GM23338 (cell line): ENCODE results near the gene RPS26. TPM values are rescaled to one million over a fixed set of nuclear protein-coding genes. Genes with fewer than 3 reads are reported as not detected.

Source experiments
- ATAC-seq: fragments of 200-7000 bp; cut with Tn5 transposase; 3 replicates; pipeline ENCODE4 v1.9.1; 2020
- DNase-seq: peaks from one replicate; pipeline ENCODE4 v3.0.0-alpha.2; 2015; ENCODE audit warnings: low spot score
- H2AFZ ChIP-seq: fragments of 200-600 bp; sonication (generic); 2 replicates; pipeline ENCODE4 v1.8.0; 2016; ENCODE audit warnings: antibody characterized with exemption, mild to moderate bottlenecking, moderate library complexity
- H3F3A ChIP-seq: fragments of 200-600 bp; sonication (generic); replicated peaks from 2 replicates; pipeline ENCODE4 v1.8.0; 2017; ENCODE audit warnings: antibody characterized with exemption, mixed run types, low read depth
- H3K27ac ChIP-seq: fragments of 200-600 bp; sonication (generic); 2 replicates; pipeline ENCODE4 v1.6.1; 2016; ENCODE audit warnings: low read depth
- H3K27me3 ChIP-seq: fragments of 200-600 bp; sonication (generic); 2 replicates; pipeline ENCODE4 v1.8.0; 2016; ENCODE audit warnings: mild to moderate bottlenecking, mixed run types, moderate library complexity; ENCODE audit not compliant: insufficient read depth
- H3K36me3 ChIP-seq: fragments of 200-600 bp; sonication (generic); 2 replicates; pipeline ENCODE4 v1.8.0; 2016; ENCODE audit warnings: mild to moderate bottlenecking; ENCODE audit not compliant: insufficient read depth
- H3K4me1 ChIP-seq: fragments of 200-600 bp; sonication (generic); 2 replicates; pipeline ENCODE4 v1.8.0; 2016; ENCODE audit warnings: mild to moderate bottlenecking, moderate library complexity; ENCODE audit not compliant: insufficient read depth
- H3K4me2 ChIP-seq: fragments of 200-600 bp; sonication (generic); 2 replicates; pipeline ENCODE4 v1.7.1; 2017; ENCODE audit warnings: mixed run types
- H3K4me3 ChIP-seq: fragments of 200-600 bp; sonication (generic); 2 replicates; pipeline ENCODE4 v1.6.1; 2016; ENCODE audit warnings: mixed run types
- H3K79me2 ChIP-seq: fragments of 200-600 bp; sonication (generic); replicated peaks from 2 replicates; pipeline ENCODE4 v1.8.0; 2017; ENCODE audit warnings: mild to moderate bottlenecking; ENCODE audit not compliant: insufficient read depth
- H3K9me2 ChIP-seq: fragments of 200-600 bp; sonication (generic); 2 replicates; pipeline ENCODE4 v1.8.0; 2017; ENCODE audit not compliant: insufficient read depth
- H4K20me1 ChIP-seq: fragments of 200-600 bp; sonication (generic); replicated peaks from 2 replicates; pipeline ENCODE4 v1.8.0; 2017; ENCODE audit warnings: mild to moderate bottlenecking; ENCODE audit not compliant: insufficient read depth
- H3K27ac Mint-ChIP-seq: 2 replicates; pipeline ENCODE4 v1.8.0; 2020; ENCODE audit warnings: inconsistent platforms, mild to moderate bottlenecking, moderate library complexity, mixed read lengths
- H3K27me3 Mint-ChIP-seq: 3 replicates; pipeline ENCODE4 v1.8.0; 2022; ENCODE audit warnings: low read depth, mild to moderate bottlenecking, moderate library complexity, mixed read lengths, inconsistent platforms; ENCODE audit not compliant: insufficient read depth, poor library complexity
- H3K36me3 Mint-ChIP-seq: 3 replicates; pipeline ENCODE4 v1.8.0; 2021; ENCODE audit warnings: low read depth, mild to moderate bottlenecking, inconsistent platforms, moderate library complexity, mixed read lengths
- H3K4me1 Mint-ChIP-seq: 3 replicates; pipeline ENCODE4 v1.8.0; 2020; ENCODE audit warnings: mild to moderate bottlenecking, inconsistent platforms, mixed read lengths
- H3K4me3 Mint-ChIP-seq: 3 replicates; pipeline ENCODE4 v1.8.0; 2021; ENCODE audit warnings: moderate library complexity, mild to moderate bottlenecking, inconsistent platforms, mixed read lengths
- H3K9me3 Mint-ChIP-seq: 3 replicates; pipeline ENCODE4 v1.8.0; 2020; ENCODE audit warnings: moderate library complexity, mild to moderate bottlenecking, inconsistent platforms, mixed read lengths
- CREB1 ChIP-seq: fragments of 250-450 bp; sonication (Bioruptor Pico); IDR thresholded peaks from 2 replicates; pipeline ENCODE4 v1.5.0; 2020; ENCODE audit warnings: low read depth, mild to moderate bottlenecking, moderate library complexity
- ETS1 ChIP-seq: IDR thresholded peaks from 2 replicates; pipeline ENCODE4 v1.6.1; 2016; ENCODE audit warnings: antibody characterized with exemption
- EZH2 ChIP-seq: fragments of 200-600 bp; sonication (generic); IDR thresholded peaks from one replicate; pipeline ENCODE4 v1.8.0; 2017; ENCODE audit warnings: antibody characterized with exemption, mild to moderate bottlenecking, low read depth; ENCODE audit not compliant: unreplicated experiment
- EZH2phosphoT487 ChIP-seq: fragments of 200-600 bp; sonication (generic); IDR thresholded peaks from one replicate; pipeline ENCODE4 v1.8.1; 2018; ENCODE audit warnings: antibody characterized with exemption; ENCODE audit not compliant: unreplicated experiment
- JUNB ChIP-seq: IDR thresholded peaks from one replicate; pipeline ENCODE4 v1.6.1; 2016; ENCODE audit warnings: antibody characterized with exemption; ENCODE audit not compliant: unreplicated experiment
- NANOG ChIP-seq: IDR thresholded peaks from 2 replicates; pipeline ENCODE4 v1.6.1; 2016; ENCODE audit warnings: antibody characterized with exemption, borderline replicate concordance
- POLR2AphosphoS5 ChIP-seq: IDR thresholded peaks from 2 replicates; pipeline ENCODE4 v1.6.1; 2016; ENCODE audit warnings: antibody characterized with exemption, low read depth
- STAT1 ChIP-seq: IDR thresholded peaks from one replicate; pipeline ENCODE4 v1.6.1; 2016; ENCODE audit warnings: antibody characterized with exemption; ENCODE audit not compliant: unreplicated experiment
- ZNF114 ChIP-seq: fragments of 250-450 bp; sonication (Bioruptor Pico); IDR thresholded peaks from 2 replicates; pipeline ENCODE4 v1.5.0; 2020; ENCODE audit warnings: mild to moderate bottlenecking, moderate library complexity
- ZNF331 ChIP-seq: fragments of 250-450 bp; sonication (Bioruptor Pico); IDR thresholded peaks from 2 replicates; pipeline ENCODE4 v1.5.0; 2020; ENCODE audit warnings: low read depth, mild to moderate bottlenecking, moderate library complexity
- ZNF462 ChIP-seq: fragments of 250-450 bp; sonication (Bioruptor Pico); IDR thresholded peaks from 2 replicates; pipeline ENCODE4 v1.5.0; 2020; ENCODE audit warnings: mild to moderate bottlenecking, moderate library complexity
- polyA plus RNA-seq: library from polyadenylated mRNA; unstranded; fragments of >200 nt; fragmentation: Nextera tagmentation; extraction: Ambion mirVana; gene quantifications from 2 replicates; pipeline ENCODE4 v1.2.1, GENCODE V29; 2016
- total RNA-seq: library from RNA; depleted of rRNA; stranded (reverse); fragments of >200 nt; shearing (Covaris generic); gene quantifications from 2 replicates; pipeline ENCODE4 v1.2.3, GENCODE V29; 2014
- TF ChIP-seq, protein P1 (sequence below), 2 experiments: fragments of 200-600 bp in 1 of 2; sonication (generic) in 1 of 2; conservative IDR thresholded peaks; 2 replicates each; pipeline versions ENCODE4 v1.5.1 to v1.6.1; 2016 to 2017; ENCODE audit warnings: antibody characterized with exemption in 2 of 2, low read depth in 2 of 2, mild to moderate bottlenecking in 2 of 2, moderate library complexity in 1 of 2
- TF ChIP-seq, protein P2 (sequence below): IDR thresholded peaks from one replicate; pipeline ENCODE4 v1.6.1; 2018; ENCODE audit warnings: antibody characterized with exemption; ENCODE audit not compliant: unreplicated experiment

Gene RPS26
- total and polyA plus RNA-seq, 2 experiments from 2014 or later: 655 to 772 TPM

- Histone ChIP-seq H3K79me2 (no peaks in the 10 kb centered on the region), H3K27me3 (no peaks in the 10 kb centered on the region), H3K9me2 (no peaks in the 10 kb centered on the region), H3K4me2 (no peak overlapping the region), H3K36me3 (peaks cover 2% of the 10 kb centered on the region), H2AFZ (no peak overlapping the region), H3K4me1 (no peaks in the 10 kb centered on the region), H3K27ac (no peak overlapping the region), H3F3A (no peaks in the 10 kb centered on the region; the same call in 1 of the 2 replicates), H3K4me3 (no peak overlapping the region), H4K20me1 (no peaks in the 10 kb centered on the region)
- Mint-ChIP-seq H3K4me1 (no peaks in the 10 kb centered on the region), H3K36me3 (peaks cover 69% of the 10 kb centered on the region), H3K9me3 (no peaks in the 10 kb centered on the region), H3K27me3 (peaks cover 8% of the 10 kb centered on the region), H3K4me3 (no peak overlapping the region), H3K27ac (no peak overlapping the region)
- no peak for TF ChIP-seq CREB1 (CRISPR knock-in tag)
- no peak for TF ChIP-seq EZH2phosphoT487
- TF ChIP-seq POLR2AphosphoS5: no peak
- TF ChIP-seq STAT1: no peak
- TF ChIP-seq, protein P1, sequence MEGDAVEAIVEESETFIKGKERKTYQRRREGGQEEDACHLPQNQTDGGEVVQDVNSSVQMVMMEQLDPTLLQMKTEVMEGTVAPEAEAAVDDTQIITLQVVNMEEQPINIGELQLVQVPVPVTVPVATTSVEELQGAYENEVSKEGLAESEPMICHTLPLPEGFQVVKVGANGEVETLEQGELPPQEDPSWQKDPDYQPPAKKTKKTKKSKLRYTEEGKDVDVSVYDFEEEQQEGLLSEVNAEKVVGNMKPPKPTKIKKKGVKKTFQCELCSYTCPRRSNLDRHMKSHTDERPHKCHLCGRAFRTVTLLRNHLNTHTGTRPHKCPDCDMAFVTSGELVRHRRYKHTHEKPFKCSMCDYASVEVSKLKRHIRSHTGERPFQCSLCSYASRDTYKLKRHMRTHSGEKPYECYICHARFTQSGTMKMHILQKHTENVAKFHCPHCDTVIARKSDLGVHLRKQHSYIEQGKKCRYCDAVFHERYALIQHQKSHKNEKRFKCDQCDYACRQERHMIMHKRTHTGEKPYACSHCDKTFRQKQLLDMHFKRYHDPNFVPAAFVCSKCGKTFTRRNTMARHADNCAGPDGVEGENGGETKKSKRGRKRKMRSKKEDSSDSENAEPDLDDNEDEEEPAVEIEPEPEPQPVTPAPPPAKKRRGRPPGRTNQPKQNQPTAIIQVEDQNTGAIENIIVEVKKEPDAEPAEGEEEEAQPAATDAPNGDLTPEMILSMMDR (conservative IDR thresholded peaks at IDR 0.05; ENCODE audit: low read depth in 2 of 2): no peak
- no peak for TF ChIP-seq ZNF114 (CRISPR knock-in tag)
- TF ChIP-seq ZNF331: no peak
- no peak for TF ChIP-seq ETS1
- TF ChIP-seq JUNB: no peak
- TF ChIP-seq ZNF462 (CRISPR knock-in tag): no peak
- TF ChIP-seq NANOG: no peak
- TF ChIP-seq EZH2: no peak
- TF ChIP-seq, protein P2, sequence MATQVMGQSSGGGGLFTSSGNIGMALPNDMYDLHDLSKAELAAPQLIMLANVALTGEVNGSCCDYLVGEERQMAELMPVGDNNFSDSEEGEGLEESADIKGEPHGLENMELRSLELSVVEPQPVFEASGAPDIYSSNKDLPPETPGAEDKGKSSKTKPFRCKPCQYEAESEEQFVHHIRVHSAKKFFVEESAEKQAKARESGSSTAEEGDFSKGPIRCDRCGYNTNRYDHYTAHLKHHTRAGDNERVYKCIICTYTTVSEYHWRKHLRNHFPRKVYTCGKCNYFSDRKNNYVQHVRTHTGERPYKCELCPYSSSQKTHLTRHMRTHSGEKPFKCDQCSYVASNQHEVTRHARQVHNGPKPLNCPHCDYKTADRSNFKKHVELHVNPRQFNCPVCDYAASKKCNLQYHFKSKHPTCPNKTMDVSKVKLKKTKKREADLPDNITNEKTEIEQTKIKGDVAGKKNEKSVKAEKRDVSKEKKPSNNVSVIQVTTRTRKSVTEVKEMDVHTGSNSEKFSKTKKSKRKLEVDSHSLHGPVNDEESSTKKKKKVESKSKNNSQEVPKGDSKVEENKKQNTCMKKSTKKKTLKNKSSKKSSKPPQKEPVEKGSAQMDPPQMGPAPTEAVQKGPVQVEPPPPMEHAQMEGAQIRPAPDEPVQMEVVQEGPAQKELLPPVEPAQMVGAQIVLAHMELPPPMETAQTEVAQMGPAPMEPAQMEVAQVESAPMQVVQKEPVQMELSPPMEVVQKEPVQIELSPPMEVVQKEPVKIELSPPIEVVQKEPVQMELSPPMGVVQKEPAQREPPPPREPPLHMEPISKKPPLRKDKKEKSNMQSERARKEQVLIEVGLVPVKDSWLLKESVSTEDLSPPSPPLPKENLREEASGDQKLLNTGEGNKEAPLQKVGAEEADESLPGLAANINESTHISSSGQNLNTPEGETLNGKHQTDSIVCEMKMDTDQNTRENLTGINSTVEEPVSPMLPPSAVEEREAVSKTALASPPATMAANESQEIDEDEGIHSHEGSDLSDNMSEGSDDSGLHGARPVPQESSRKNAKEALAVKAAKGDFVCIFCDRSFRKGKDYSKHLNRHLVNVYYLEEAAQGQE: no peak
- DNase-seq (no peak), ATAC-seq (no peak)
These were observed 13.1 kb upstream of the RPS26 start for GRCh38 chr12:56028511-56029165.
